Measurements from ENCODE around the gene KY.

The KY gene

DNA sequence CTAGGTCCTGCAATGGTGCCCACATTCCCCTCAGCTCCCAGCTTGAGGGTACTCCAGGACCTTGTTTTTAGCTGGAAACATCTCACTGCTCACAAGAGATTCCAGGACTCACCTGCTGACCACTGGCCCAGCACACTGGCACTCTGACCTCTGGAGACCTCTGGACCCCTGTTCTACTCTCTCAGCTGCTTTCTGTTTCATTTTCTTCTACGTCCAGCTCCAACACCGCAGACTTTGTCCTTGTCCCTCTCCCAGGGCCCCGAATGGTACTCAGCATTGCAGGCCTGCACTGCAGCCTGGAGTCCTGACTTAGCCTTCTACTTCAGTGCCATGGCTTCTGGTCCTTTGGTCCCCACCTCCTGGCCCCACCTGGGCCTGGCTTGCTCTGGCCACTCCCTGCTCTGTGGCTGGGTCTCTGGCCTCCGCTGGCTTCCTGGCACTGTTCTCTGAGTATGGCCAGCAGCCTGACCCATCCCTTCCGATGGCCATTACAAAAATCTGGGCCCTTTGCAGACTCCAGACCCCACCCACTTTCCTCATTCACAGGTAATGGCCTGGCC is 27.9 kb downstream of the KY start:
- TF ChIP-seq POLR2AphosphoS5 (IDR thresholded peaks at IDR 0.05; ENCODE audit: low read depth, low read length) (no peak), TAF1 (IDR thresholded peaks at IDR 0.05; ENCODE audit: borderline replicate concordance, low read depth, low read length) (no peak), POLR2A (IDR thresholded peaks at IDR 0.05; ENCODE audit: low read depth, low read length) (no peak)
- DNase-seq (ENCODE audit: insufficient read length) (no peak), FAIRE-seq (no peak)

DNA sequence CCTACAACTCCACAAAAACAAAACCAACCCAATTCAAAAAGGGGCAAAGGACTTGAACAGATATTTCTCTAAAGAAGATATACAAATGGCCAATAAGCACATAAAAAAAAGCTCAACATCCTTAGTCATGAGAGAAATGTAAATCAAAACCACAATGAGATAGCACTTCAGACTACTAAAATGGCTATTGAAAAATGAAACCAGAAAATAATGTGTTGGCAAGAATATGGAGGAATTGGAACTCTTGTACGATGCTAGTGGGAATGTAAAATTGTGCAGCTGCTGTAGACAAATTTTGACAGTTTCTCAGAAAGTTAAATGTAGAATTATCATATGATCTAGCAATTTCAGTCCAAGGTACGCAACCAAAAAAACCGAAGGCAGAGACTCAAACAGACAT is 29.0 kb downstream of the KY start:
- FAIRE-seq, result no peak
- no peak for DNase-seq (ENCODE audit: insufficient read length)
- TF ChIP-seq POLR2AphosphoS5 (IDR thresholded peaks at IDR 0.05; ENCODE audit: low read depth, low read length) (no peak), TAF1 (IDR thresholded peaks at IDR 0.05; ENCODE audit: borderline replicate concordance, low read depth, low read length) (no peak), POLR2A (IDR thresholded peaks at IDR 0.05; ENCODE audit: low read depth, low read length) (no peak)

DNA sequence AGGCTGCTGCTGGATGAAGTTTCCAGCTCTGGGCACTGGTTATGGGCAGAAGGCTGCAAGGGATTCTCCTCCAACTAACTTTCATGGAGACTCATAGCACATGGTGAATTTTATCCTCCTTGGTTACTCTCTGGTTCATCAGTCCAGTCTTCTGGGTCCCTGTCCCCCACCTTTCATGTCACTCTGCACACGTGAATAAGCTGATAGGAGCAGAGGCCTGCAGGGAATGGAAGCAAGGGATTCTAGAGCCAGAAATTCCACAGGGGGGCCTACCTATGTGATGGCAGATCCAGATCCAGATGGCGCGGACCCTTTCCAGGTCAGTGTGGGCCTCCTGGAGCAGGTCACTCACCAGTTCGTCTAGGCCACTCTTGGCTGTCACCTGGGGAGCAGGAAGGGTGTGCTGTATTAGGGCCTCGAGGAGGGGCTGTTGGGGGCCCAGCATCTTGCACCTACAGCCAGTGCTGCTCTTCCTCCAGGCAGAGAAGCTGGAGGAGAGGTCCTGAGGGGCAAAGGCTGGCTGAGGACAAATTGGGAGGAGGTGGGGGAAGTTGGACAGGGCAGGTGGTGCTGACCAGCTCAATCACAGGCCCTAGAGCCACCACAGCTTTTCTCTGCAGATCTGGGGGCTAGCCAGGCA is 30.2 kb downstream of the KY start:
- DNase-seq (ENCODE audit: insufficient read length) (no peak), FAIRE-seq (no peak)
- no peak for TF ChIP-seq POLR2AphosphoS5 (IDR thresholded peaks at IDR 0.05; ENCODE audit: low read depth, low read length)

DNA sequence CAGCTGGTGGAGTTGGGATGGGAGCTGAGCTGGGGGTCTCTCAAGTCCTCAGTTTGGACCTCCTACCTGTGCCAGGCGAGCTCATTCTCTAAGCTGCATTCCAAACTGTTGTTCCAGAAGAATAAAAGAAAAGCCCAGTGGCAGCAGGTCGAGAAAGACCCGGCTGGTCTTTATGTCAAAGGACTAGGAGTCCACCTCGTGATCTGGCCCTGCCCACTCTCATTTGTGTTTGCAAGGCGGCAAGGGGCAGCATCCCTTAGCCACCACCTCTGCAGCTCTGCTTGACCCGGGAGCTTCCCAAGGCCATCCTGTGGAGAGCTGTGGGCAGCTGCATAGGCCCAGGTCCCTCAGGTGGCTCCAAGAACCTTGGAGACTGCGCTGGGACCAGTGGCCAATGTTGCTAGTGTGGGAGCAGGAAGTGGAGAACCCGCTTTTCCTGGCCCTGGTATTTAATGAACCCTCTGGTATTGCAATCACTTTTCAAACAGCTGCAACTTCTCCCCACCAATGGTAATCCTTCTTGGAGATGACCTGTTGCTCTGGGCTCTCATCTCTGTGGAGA is 30.9 kb downstream of the KY start:
- FAIRE-seq (no peak), DNase-seq (ENCODE audit: insufficient read length) (no peak)
- TF ChIP-seq POLR2A (IDR thresholded peaks at IDR 0.05; ENCODE audit: low read depth, low read length), result no peak
- no peak for TF ChIP-seq POLR2AphosphoS5 (IDR thresholded peaks at IDR 0.05; ENCODE audit: low read depth, low read length)
- no peak for TF ChIP-seq TAF1 (IDR thresholded peaks at IDR 0.05; ENCODE audit: borderline replicate concordance, low read depth, low read length)

DNA sequence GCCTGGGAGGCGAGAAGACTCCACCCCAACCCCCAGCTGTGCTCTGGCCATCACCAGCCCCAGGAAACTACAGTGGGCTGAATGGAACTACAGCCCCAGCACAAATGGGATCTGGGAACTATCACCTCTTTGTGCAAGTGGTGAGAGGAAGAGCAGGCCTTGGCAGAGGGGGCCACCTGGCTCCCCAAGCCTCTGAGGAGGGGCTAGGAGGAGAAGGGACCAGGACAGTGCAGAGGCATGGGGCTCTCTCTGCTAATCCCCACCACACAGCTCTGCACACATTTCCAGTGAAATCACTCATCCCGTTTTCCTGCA is 31.6 kb downstream of the KY start:
- FAIRE-seq, result no peak
- TF ChIP-seq POLR2A (IDR thresholded peaks at IDR 0.05; ENCODE audit: low read depth, low read length) (no peak), TAF1 (IDR thresholded peaks at IDR 0.05; ENCODE audit: borderline replicate concordance, low read depth, low read length) (no peak), POLR2AphosphoS5 (IDR thresholded peaks at IDR 0.05; ENCODE audit: low read depth, low read length) (no peak)

DNA sequence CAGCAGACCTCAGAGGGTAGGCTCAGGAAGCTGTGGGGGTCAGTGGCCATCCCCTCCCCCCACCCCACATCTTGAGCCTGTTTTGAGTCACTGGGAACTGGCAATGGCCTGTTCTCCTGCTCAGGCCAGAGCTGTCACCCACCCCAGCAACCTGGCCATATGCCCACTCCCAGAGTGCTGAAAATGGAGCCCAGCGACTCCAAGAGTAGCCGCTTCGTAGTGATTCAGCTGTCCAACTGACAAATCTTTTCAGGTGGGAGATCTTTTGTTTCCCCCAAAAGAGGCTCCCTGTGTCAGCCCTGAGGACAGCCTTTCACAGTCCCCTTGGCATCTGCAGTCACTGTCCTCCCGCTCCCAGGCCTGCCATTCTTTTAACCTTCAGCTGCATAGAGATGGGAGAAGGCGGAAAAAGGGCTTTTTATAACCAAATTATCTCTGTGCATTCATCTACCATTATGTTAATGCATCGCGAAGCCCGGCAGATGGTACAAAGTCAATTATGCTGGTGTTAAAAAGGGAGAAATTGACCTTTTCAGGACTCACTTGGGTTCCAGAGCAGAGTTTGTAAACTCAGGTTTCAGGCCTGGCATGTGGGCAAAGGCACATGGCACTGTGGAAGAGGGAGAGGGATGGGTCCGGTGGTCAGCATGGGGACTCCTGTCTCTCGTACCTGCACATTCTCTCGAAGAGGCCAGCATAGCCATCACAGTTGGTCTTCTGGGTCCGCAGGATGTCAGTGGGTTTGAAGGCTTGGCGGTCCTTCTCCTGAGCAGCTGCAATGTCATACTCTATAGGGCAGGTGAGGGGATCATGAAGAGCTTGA is 32.1 kb downstream of the KY start:
- DNase-seq (ENCODE audit: insufficient read length) (no peak), FAIRE-seq (no peak)

More for the DNA sequence above, 31.6 kb downstream of the KY start:
- DNase-seq (ENCODE audit: insufficient read length), result no peak

DNA sequence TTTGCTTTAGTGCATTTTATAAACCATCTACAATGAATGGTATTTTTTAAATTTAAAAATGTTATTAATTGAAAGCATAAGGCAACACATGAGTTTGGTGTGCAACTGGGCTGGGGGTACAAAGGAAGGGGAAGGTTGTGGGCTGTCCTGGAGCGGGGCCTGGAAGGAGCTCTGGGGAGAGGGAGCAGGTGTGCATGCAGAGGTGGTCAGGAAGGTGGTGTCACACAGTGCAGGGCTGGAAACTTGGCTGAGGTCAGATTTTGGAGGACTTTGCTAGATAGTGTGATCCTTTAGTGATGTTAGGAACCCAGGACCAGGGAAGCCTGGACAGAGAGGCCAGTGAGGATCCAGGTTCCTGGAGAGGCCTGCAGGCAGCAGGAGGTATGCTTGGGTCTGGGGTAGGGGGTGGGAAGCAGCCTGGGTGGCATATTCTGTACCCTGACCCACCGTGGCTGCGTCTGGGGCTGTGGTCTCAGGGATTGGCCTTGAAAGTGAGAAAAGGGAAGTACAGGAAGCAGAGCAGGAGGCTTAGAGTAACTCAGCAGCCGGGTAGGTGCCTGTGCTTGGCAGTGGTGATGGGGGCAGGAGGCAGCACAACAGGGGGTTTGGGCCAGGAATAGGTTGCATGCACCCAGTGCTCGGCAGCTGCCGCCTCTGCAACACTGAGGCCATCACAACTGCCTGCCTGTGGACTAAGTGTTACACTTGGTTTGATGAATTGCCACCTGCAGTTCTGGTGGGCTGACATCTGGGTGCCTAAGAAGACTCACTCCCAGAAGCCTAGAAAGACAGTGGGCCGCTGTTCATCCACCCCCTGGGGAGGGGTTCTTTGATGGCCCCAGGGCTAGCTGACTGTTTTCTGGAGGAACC is 33.0 kb downstream of the KY start:
- no peak for TF ChIP-seq POLR2A (IDR thresholded peaks at IDR 0.05; ENCODE audit: low read depth, low read length)
- TF ChIP-seq POLR2AphosphoS5 (IDR thresholded peaks at IDR 0.05; ENCODE audit: low read depth, low read length), result no peak
- no peak for TF ChIP-seq TAF1 (IDR thresholded peaks at IDR 0.05; ENCODE audit: borderline replicate concordance, low read depth, low read length)
- FAIRE-seq, result no peak
- DNase-seq (ENCODE audit: insufficient read length), result no peak

More for the DNA sequence above, 32.1 kb downstream of the KY start:
- TF ChIP-seq POLR2AphosphoS5 (IDR thresholded peaks at IDR 0.05; ENCODE audit: low read depth, low read length) (no peak), TAF1 (IDR thresholded peaks at IDR 0.05; ENCODE audit: borderline replicate concordance, low read depth, low read length) (no peak), POLR2A (IDR thresholded peaks at IDR 0.05; ENCODE audit: low read depth, low read length) (no peak)

DNA sequence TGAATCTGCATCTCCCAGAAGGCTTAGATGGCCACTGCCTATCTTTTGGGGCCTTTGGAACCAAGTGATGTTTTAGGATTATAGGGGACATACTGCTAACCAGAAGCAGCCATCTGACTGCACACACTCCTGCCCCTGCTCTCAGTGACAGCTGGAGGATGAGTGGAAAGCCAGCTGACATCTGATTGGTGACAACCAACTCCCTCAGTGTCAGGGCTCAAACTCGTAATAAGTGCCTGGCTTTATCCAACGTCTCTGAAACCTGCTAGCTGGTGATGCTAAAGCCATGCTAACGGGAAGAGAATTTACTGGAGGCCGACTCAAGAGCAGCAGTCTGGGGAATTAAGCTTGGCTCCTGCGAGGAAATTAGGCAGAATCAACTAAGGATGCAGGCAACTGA is 35.1 kb downstream of the KY start:
- TF ChIP-seq POLR2AphosphoS5 (IDR thresholded peaks at IDR 0.05; ENCODE audit: low read depth, low read length) (no peak), POLR2A (IDR thresholded peaks at IDR 0.05; ENCODE audit: low read depth, low read length) (no peak), TAF1 (IDR thresholded peaks at IDR 0.05; ENCODE audit: borderline replicate concordance, low read depth, low read length) (no peak)
- FAIRE-seq, result no peak
- DNase-seq (ENCODE audit: insufficient read length), result no peak

DNA sequence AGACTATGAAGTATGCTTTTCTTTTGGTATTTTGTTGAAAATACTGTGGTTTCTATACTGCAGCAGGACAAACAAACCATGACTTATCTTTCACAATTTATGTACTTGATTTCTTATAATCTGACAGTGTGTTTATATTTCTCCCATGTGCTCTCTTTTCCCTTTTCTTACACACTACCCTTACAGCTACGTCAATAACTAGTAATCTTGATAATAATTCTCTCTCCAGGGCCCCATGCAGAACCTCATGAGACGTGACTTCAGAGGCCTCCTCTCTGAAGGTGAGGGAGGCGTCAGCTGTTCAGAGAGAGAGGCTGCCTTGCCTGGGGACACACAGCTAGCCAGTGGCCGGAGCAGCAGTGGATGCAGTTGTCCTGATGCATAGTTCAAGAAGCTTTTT is 35.9 kb downstream of the KY start:
- TF ChIP-seq POLR2A (IDR thresholded peaks at IDR 0.05; ENCODE audit: low read depth, low read length) (no peak), POLR2AphosphoS5 (IDR thresholded peaks at IDR 0.05; ENCODE audit: low read depth, low read length) (no peak), TAF1 (IDR thresholded peaks at IDR 0.05; ENCODE audit: borderline replicate concordance, low read depth, low read length) (no peak)
- FAIRE-seq (no peak), DNase-seq (ENCODE audit: insufficient read length) (no peak)

DNA sequence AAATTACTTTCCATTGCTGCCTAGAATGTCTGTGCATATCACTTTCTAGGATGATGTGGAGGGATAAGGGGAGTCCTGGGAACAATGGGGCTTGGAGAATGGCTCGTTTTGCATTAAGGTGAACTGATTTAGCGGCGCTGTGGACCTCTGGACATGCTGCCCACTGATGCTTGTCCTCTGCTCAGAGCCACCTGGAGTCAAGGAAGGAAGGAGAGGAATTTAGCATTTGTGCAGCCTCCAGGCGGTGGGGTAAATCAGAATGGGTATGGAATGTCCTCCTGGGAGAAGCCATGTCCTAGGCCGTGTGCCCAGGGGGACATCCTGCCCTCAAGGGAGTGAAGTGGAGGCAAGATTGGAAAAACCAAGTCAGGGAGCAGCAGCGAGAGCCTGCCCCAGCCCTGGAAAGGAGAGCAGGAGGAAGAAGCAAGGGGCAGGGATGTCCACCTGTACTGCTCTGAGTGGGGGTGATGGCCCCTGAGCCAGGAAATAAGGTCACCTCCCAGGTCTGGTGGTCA is 37.8 kb downstream of the KY start:
- no peak for FAIRE-seq
- DNase-seq (ENCODE audit: insufficient read length), result no peak
- no peak for TF ChIP-seq POLR2A (IDR thresholded peaks at IDR 0.05; ENCODE audit: low read depth, low read length)
- no peak for TF ChIP-seq POLR2AphosphoS5 (IDR thresholded peaks at IDR 0.05; ENCODE audit: low read depth, low read length)
- no peak for TF ChIP-seq TAF1 (IDR thresholded peaks at IDR 0.05; ENCODE audit: borderline replicate concordance, low read depth, low read length)

DNA sequence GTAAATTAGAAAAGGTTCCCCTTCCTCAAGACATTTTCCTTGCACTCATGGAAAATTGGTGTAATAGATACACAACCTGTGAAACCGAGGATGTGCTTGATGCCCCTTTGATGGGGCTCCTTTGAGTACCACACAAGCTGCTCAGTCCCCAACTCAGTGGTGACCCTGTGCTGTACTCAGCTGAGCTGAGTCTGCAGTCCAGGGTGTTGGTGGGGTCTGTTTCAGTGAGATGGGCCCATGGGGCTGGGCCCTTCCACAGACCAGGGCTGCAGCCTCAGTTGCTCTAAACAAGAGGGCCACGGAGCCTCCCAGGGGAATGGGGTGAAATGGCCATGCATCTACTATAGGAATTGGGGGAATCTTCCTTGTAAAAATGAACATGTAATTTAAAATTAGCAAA is 39.3 kb downstream of the KY start:
- TF ChIP-seq POLR2A (IDR thresholded peaks at IDR 0.05; ENCODE audit: low read depth, low read length) (no peak), POLR2AphosphoS5 (IDR thresholded peaks at IDR 0.05; ENCODE audit: low read depth, low read length) (no peak), TAF1 (IDR thresholded peaks at IDR 0.05; ENCODE audit: borderline replicate concordance, low read depth, low read length) (no peak)
- FAIRE-seq, result no peak
- DNase-seq (ENCODE audit: insufficient read length), result no peak
